ENCODE measurements around the gene TEDC2. TPM values are rescaled to one million over a fixed set of nuclear protein-coding genes. Genes with fewer than 3 reads are reported as not detected.

Gene TEDC2
- total RNA-seq = 1 to 10 TPM in 3 of 4 donors, under 1 TPM in 1; 0.64 to 1.9 (median 1.8) TPM

- no peak for TF ChIP-seq POLR2A (IDR thresholded peaks at IDR 0.05)
- TF ChIP-seq CTCF (IDR thresholded peaks at IDR 0.05) = no peak
- peak within 1 kb of the TSS; percentile 19 for H3K4me3 ChIP-seq (ENCODE audit: low read depth, poor library complexity, severe bottlenecking)
- intact Hi-C loops (cut with DNase I; ENCODE audit: low total_unique reads) = no loop called here
- 1% methylated on average over 48 to 50 of the region's 66 CpGs for WGBS, 2 donors
- peak; percentile 94 to 99 for DNase-seq (ENCODE audit: low spot score in 2 of 2)
These were observed at the start of gene TEDC2 for GRCh38 chr16:2459647-2460390. TEDC2 (plus strand) TSS chr16:2460109; CDS start chr16:2460145, 36 bp downstream.

GRCh38 chr16:2415085-2415484 lies 44.8 kb upstream of the TEDC2 start:
- DNase-seq (ENCODE audit: low spot score in 2 of 2) = no peak
- 39 to 57% methylated on average over 2 of the region's 2 CpGs for whole genome bisulfite sequencing, 2 donors
- intact Hi-C loops (cut with DNase I; ENCODE audit: low total_unique reads) = loop anchor here (5.0 kb wide), 1 partner anchor 63 kb away; no protein-coding TSS in a partner anchor
- TF ChIP-seq CTCF (IDR thresholded peaks at IDR 0.05) (no peak), POLR2A (IDR thresholded peaks at IDR 0.05) (no peak)
- H3K4me3 ChIP-seq (ENCODE audit: low read depth, poor library complexity, severe bottlenecking) = no peak overlapping the region

GRCh38 chr16:2420035-2420434 lies 39.9 kb upstream of the TEDC2 start:
- no peak for TF ChIP-seq CTCF (IDR thresholded peaks at IDR 0.05)
- no peak for TF ChIP-seq POLR2A (IDR thresholded peaks at IDR 0.05)
- intact Hi-C loops (cut with DNase I; ENCODE audit: low total_unique reads) = no loop called here
- H3K4me3 ChIP-seq (ENCODE audit: low read depth, poor library complexity, severe bottlenecking) = no peak overlapping the region
- no peak for DNase-seq (ENCODE audit: low spot score in 2 of 2)

GRCh38 chr16:2422123-2422867 lies 37.6 kb upstream of the TEDC2 start:
- WGBS, 2 donors = 81 to 83% methylated on average over 6 to 7 of the region's 7 CpGs
- intact Hi-C loops (cut with DNase I; ENCODE audit: low total_unique reads) = no loop called here
- TF ChIP-seq POLR2A (IDR thresholded peaks at IDR 0.05) (no peak), CTCF (IDR thresholded peaks at IDR 0.05) (no peak)
- H3K4me3 ChIP-seq (ENCODE audit: low read depth, poor library complexity, severe bottlenecking) = no peak overlapping the region
- DNase-seq (ENCODE audit: low spot score in 2 of 2) = peak in 1 of 2 donors; percentile 52

GRCh38 chr16:2424061-2425007 lies 35.6 kb upstream of the TEDC2 start:
- no peak for TF ChIP-seq CTCF (IDR thresholded peaks at IDR 0.05)
- TF ChIP-seq POLR2A (IDR thresholded peaks at IDR 0.05) = no peak
- 75 to 82% methylated on average over 25 of the region's 25 CpGs for WGBS, 2 donors
- intact Hi-C loops (cut with DNase I; ENCODE audit: low total_unique reads) = no loop called here
- H3K4me3 ChIP-seq (ENCODE audit: low read depth, poor library complexity, severe bottlenecking) = no peak overlapping the region
- DNase-seq (ENCODE audit: low spot score in 2 of 2) = no peak
